ENCODE measurements around the gene GIMAP1.

GIMAP1 gene

DNA sequence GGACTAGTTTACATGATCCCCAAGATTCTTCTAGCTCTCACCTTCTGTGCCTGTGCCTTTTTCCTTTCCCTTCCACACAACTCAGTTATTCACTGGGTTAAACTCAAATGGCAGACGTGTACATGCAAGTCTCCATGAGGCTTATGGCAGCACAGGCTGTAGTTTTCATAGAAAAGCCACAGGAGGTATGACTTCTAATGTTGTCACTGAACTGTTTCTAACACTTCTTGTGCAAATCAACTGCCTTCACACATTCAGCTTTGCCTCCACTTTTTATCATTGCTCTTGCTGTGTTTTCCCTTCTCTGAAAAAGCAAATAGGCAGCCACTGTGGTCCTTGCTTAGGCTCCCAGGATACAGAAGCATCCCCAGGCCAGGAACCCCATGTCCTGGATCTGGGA lies 15.5 kb downstream of the GIMAP1 start:
- no peak for DNase-seq (ENCODE audit: low read depth in 1 of 2, low spot score in 1 of 2)
- in situ Hi-C loops (cut with HindIII; ENCODE audit: low pct_unique_long_range_greater_than_20kb, low sequenced_read_pairs): no loop called here
- TF ChIP-seq JUND (IDR thresholded peaks at IDR 0.05; ENCODE audit: low read depth): no peak

GRCh38 chr7:150732786-150733481 lies 16.5 kb downstream of the GIMAP1 start:
- no peak for TF ChIP-seq JUND (IDR thresholded peaks at IDR 0.05; ENCODE audit: low read depth)
- no peak for DNase-seq (ENCODE audit: low read depth in 1 of 2, low spot score in 1 of 2)
- in situ Hi-C loops (cut with HindIII; ENCODE audit: low pct_unique_long_range_greater_than_20kb, low sequenced_read_pairs): no loop called here

- TF ChIP-seq JUND (IDR thresholded peaks at IDR 0.05; ENCODE audit: low read depth): no peak
- in situ Hi-C loops (cut with HindIII; ENCODE audit: low pct_unique_long_range_greater_than_20kb, low sequenced_read_pairs): no loop called here
- no peak for DNase-seq (ENCODE audit: low read depth in 1 of 2, low spot score in 1 of 2)
Measured at GRCh38 chr7:150733482-150734095, 17.2 kb downstream of the GIMAP1 start.

DNA sequence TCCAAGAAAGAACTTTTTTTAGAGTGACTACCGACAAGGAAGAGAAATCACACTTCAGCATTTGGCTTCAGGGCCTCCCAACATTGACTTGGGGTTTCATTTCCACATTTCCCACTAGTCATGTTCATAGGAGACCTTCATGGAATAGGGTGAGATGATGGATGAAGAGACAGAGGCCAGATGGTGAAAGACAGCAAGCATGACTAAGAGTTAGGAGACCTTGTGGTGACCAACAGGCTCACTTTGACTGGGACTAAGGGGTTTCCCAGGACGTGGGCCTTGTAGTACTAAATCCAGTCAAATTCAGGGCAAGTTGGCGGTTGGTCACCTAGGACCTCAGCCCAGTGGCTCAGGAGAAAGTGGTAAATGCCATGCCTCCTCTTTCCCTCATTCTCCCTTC lies 17.8 kb downstream of the GIMAP1 start:
- TF ChIP-seq JUND (IDR thresholded peaks at IDR 0.05; ENCODE audit: low read depth): no peak
- no peak for DNase-seq (ENCODE audit: low read depth in 1 of 2, low spot score in 1 of 2)
- in situ Hi-C loops (cut with HindIII; ENCODE audit: low pct_unique_long_range_greater_than_20kb, low sequenced_read_pairs): no loop called here

- DNase-seq (ENCODE audit: low read depth in 1 of 2, low spot score in 1 of 2): no peak
- in situ Hi-C loops (cut with HindIII; ENCODE audit: low pct_unique_long_range_greater_than_20kb, low sequenced_read_pairs): no loop called here
- TF ChIP-seq JUND (IDR thresholded peaks at IDR 0.05; ENCODE audit: low read depth): no peak
Measured at GRCh38 chr7:150735596-150736358, 19.4 kb downstream of the GIMAP1 start.

DNA sequence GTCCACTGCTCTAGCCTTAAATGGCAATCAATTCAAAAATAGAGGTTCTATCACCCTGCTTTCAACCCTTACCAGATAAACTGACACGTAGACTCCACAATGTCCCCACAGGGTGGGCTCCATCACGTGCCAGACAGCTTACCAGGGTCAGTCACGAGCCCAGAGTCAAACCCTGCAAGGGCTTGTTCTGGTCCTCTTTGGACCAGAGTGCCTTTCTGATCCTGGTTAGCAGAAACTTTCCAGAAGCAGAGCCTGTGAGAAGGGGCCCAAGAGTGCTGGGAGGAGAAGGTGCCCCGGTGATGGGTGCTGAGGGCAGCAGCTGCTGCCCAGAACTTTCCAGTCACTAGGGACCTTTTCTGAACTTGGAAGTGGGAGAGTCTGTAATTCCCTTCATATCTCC lies 20.5 kb downstream of the GIMAP1 start:
- in situ Hi-C loops (cut with HindIII; ENCODE audit: low pct_unique_long_range_greater_than_20kb, low sequenced_read_pairs): no loop called here
- TF ChIP-seq JUND (IDR thresholded peaks at IDR 0.05; ENCODE audit: low read depth): no peak
- DNase-seq (ENCODE audit: low read depth in 1 of 2, low spot score in 1 of 2): no peak

GRCh38 chr7:150737265-150738055 lies 21.0 kb downstream of the GIMAP1 start, which contains the start of gene GIMAP5:
Gene GIMAP5, plus strand, starts transcription at chr7:150737418. Its CDS starts 3,467 bp downstream, at chr7:150740885.
- in situ Hi-C loops (cut with HindIII; ENCODE audit: low pct_unique_long_range_greater_than_20kb, low sequenced_read_pairs): no loop called here
- TF ChIP-seq JUND (IDR thresholded peaks at IDR 0.05; ENCODE audit: low read depth): no peak
- no peak for DNase-seq (ENCODE audit: low read depth in 1 of 2, low spot score in 1 of 2)

GRCh38 chr7:150738092-150738491 lies 21.7 kb downstream of the GIMAP1 start:
- TF ChIP-seq JUND (IDR thresholded peaks at IDR 0.05; ENCODE audit: low read depth): no peak
- in situ Hi-C loops (cut with HindIII; ENCODE audit: low pct_unique_long_range_greater_than_20kb, low sequenced_read_pairs): no loop called here
- DNase-seq (ENCODE audit: low read depth in 1 of 2, low spot score in 1 of 2): no peak

DNA sequence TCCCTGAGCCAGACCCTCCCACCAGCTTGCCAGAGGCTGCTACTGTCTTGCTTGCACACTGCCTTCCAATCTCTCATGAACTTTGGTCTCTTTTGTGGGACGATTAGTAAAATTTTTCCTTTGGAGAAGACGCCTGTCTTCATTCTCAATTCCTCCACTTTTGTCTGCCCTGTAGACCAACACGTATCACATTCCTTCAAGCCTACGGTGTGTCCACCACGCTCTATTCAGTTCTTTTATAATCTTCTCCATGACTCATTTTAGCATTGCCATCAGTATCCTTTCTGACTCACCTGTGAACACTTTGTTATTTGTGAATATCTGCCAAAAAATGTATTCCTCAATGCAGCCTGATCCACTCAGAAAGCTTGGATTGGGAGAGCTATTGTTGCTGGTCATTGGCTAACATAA lies 22.2 kb downstream of the GIMAP1 start:
- no peak for TF ChIP-seq JUND (IDR thresholded peaks at IDR 0.05; ENCODE audit: low read depth)
- no peak for DNase-seq (ENCODE audit: low read depth in 1 of 2, low spot score in 1 of 2)
- in situ Hi-C loops (cut with HindIII; ENCODE audit: low pct_unique_long_range_greater_than_20kb, low sequenced_read_pairs): no loop called here

DNA sequence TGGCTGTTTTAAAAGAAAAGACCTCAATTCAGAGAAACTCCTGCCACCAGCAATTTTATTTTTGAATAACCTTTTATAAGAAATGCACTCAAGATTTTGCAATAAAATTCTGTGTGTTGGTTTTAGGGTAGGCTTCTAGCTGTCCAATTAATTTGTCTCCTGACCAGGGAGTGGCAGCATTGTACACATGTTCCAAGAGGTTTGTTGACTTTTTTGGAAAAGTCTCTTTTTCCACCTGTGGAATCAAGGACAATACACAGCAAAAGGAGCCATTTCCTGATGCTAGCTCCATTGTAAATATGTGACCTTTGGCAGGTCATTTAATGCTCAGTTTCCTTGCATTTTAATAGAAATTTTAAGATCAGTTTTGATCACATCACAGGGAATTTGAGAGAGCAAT lies 22.6 kb downstream of the GIMAP1 start:
- no peak for TF ChIP-seq JUND (IDR thresholded peaks at IDR 0.05; ENCODE audit: low read depth)
- peak in 1 of 2 experiments; percentile 6 for DNase-seq (ENCODE audit: low read depth in 1 of 2, low spot score in 1 of 2)
- in situ Hi-C loops (cut with HindIII; ENCODE audit: low pct_unique_long_range_greater_than_20kb, low sequenced_read_pairs): no loop called here

- in situ Hi-C loops (cut with HindIII; ENCODE audit: low pct_unique_long_range_greater_than_20kb, low sequenced_read_pairs): no loop called here
- no peak for DNase-seq (ENCODE audit: low read depth in 1 of 2, low spot score in 1 of 2)
- TF ChIP-seq JUND (IDR thresholded peaks at IDR 0.05; ENCODE audit: low read depth): no peak
Measured at GRCh38 chr7:150740053-150740452, 23.6 kb downstream of the GIMAP1 start.

GRCh38 chr7:150742286-150742968 lies 26.0 kb downstream of the GIMAP1 start:
- TF ChIP-seq JUND (IDR thresholded peaks at IDR 0.05; ENCODE audit: low read depth): no peak
- no peak for DNase-seq (ENCODE audit: low read depth in 1 of 2, low spot score in 1 of 2)
- in situ Hi-C loops (cut with HindIII; ENCODE audit: low pct_unique_long_range_greater_than_20kb, low sequenced_read_pairs): no loop called here

All from T47D (cell line).